Stimulated activated naive CD8-positive, alpha-beta T cell treated with anti-CD3 and anti-CD28 coated beads, Interleukin-15, amount 100 ng/mL, for 72 hours (primary cell): Measurements from ENCODE around the gene EPG5.

ENCODE experiments used
- ATAC-seq: fragments of 150-1000 bp; cut with Tn5 transposase; 2 replicates; pipeline ENCODE4 v1.10.0; 2021; ENCODE audit warnings: mild to moderate bottlenecking, moderate library complexity
- DNase-seq, 2 donors: peaks; one replicate each; pipeline ENCODE4 v3.0.0; 2021 to 2022
- H3K27ac Mint-ChIP-seq, 2 donors: one replicate each; pipeline ENCODE4 v1.8.0; 2022; ENCODE audit warnings: mild to moderate bottlenecking in 2 of 2, mixed read lengths in 2 of 2, moderate library complexity in 2 of 2
- H3K27me3 Mint-ChIP-seq: one replicate; pipeline ENCODE4 v1.8.0; 2022; ENCODE audit warnings: mixed read lengths
- H3K4me1 Mint-ChIP-seq: one replicate; pipeline ENCODE4 v1.8.0; 2022; ENCODE audit warnings: mild to moderate bottlenecking, mixed read lengths
- H3K4me3 Mint-ChIP-seq, 2 donors: one replicate each; pipeline ENCODE4 v1.8.0; 2022; ENCODE audit warnings: mild to moderate bottlenecking in 2 of 2, mixed read lengths in 2 of 2, moderate library complexity in 1 of 2
- H3K9me3 Mint-ChIP-seq, 2 donors: one replicate each; pipeline ENCODE4 v1.8.0; 2022; ENCODE audit warnings: mixed read lengths in 2 of 2

The EPG5 gene

GRCh38 chr18:45913276-45913675 is 53.9 kb downstream of the EPG5 start:
- no peaks in the 10 kb centered on the region for H3K27me3 Mint-ChIP-seq
- no peak overlapping the region for H3K27ac Mint-ChIP-seq
- DNase-seq (no peak), ATAC-seq (no peak)
- H3K4me1 Mint-ChIP-seq, result no peaks in the 10 kb centered on the region
- H3K4me3 Mint-ChIP-seq, result no peak overlapping the region
- no peaks in the 10 kb centered on the region for H3K9me3 Mint-ChIP-seq

- DNase-seq (peak; percentile 55 to 61), ATAC-seq (peak; percentile 90)
- Mint-ChIP-seq H3K27ac (peak overlapping the region in 1 of 2 donors; percentile 66), H3K27me3 (no peaks in the 10 kb centered on the region), H3K4me1 (no peaks in the 10 kb centered on the region), H3K4me3 (no peak overlapping the region), H3K9me3 (no peaks in the 10 kb centered on the region)
Measured at GRCh38 chr18:45910405-45911023, 56.6 kb downstream of the EPG5 start.

GRCh38 chr18:45901654-45902210 is 65.4 kb downstream of the EPG5 start:
- no peak overlapping the region for H3K4me3 Mint-ChIP-seq
- H3K27me3 Mint-ChIP-seq, result no peaks in the 10 kb centered on the region
- no peaks in the 10 kb centered on the region for H3K4me1 Mint-ChIP-seq
- H3K9me3 Mint-ChIP-seq, result no peaks in the 10 kb centered on the region
- H3K27ac Mint-ChIP-seq, result no peak overlapping the region
- DNase-seq (no peak), ATAC-seq (no peak)

GRCh38 chr18:45900623-45901022 is 66.5 kb downstream of the EPG5 start:
- Mint-ChIP-seq H3K27me3 (no peaks in the 10 kb centered on the region), H3K9me3 (no peaks in the 10 kb centered on the region), H3K4me3 (no peak overlapping the region), H3K27ac (peak overlapping the region in 1 of 2 donors; percentile 74), H3K4me1 (peaks cover 4% of the 10 kb centered on the region)
- DNase-seq (no peak), ATAC-seq (no peak)

- no peak for DNase-seq
- no peaks in the 10 kb centered on the region for H3K9me3 Mint-ChIP-seq
- H3K27me3 Mint-ChIP-seq, result no peaks in the 10 kb centered on the region
- no peak for ATAC-seq
- H3K4me1 Mint-ChIP-seq, result peaks cover 10% of the 10 kb centered on the region
- H3K27ac Mint-ChIP-seq, result peak overlapping the region in 1 of 2 donors; percentile 22
- no peak overlapping the region for H3K4me3 Mint-ChIP-seq
Measured at GRCh38 chr18:45896991-45897390, 70.1 kb downstream of the EPG5 start.

DNA sequence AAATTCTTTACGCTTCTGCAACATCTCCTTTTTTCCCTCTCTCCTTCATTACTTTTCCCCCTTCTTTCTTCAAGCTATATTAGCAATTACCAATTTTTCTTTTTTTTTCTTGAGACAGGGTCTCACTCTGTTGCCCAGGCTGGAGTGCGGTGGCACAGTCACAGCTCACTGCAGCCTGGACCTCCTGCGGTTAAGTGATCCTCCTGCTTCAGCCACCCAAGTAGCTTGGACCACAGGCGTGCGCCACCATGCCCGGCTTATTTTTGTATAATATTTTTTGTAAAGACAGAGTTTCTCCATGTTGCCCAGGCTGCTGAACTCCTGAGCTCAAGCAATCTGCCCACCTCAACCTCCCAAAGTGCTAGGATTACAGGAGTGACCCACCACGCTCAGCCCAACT is 70.7 kb downstream of the EPG5 start:
- H3K4me3 Mint-ChIP-seq, result no peak overlapping the region
- ATAC-seq (no peak), DNase-seq (no peak)
- no peaks in the 10 kb centered on the region for H3K9me3 Mint-ChIP-seq
- no peaks in the 10 kb centered on the region for H3K27me3 Mint-ChIP-seq
- H3K27ac Mint-ChIP-seq, result no peak overlapping the region
- H3K4me1 Mint-ChIP-seq, result peaks cover 10% of the 10 kb centered on the region

GRCh38 chr18:45895339-45895738 is 71.8 kb downstream of the EPG5 start:
- Mint-ChIP-seq H3K9me3 (no peaks in the 10 kb centered on the region), H3K4me3 (no peak overlapping the region), H3K27ac (peak overlapping the region in 1 of 2 donors; percentile 5), H3K4me1 (peaks cover 10% of the 10 kb centered on the region), H3K27me3 (no peaks in the 10 kb centered on the region)
- DNase-seq (no peak), ATAC-seq (no peak)

DNA sequence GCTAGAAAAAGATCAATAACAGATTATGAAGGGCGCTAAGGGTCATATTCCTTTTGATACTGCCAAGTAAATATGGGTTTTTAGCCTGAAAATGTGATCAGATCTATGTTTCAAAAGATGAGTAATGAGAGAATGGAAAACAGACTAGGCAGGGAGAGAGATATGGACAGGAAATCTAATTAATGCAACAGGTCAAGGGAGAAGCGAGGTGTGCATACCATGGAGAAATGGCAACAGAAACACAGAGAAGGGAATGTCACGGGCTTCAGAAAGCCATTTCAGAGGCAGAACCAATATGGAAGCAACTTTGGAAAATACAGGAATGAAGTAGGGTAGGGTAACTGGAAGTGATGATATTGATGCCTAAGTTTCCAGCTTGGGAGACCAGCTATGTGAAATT is 72.3 kb downstream of the EPG5 start:
- ATAC-seq, result no peak
- DNase-seq, result no peak
- Mint-ChIP-seq H3K27ac (no peak overlapping the region), H3K27me3 (no peaks in the 10 kb centered on the region), H3K9me3 (no peaks in the 10 kb centered on the region), H3K4me3 (no peak overlapping the region), H3K4me1 (peaks cover 10% of the 10 kb centered on the region)

DNA sequence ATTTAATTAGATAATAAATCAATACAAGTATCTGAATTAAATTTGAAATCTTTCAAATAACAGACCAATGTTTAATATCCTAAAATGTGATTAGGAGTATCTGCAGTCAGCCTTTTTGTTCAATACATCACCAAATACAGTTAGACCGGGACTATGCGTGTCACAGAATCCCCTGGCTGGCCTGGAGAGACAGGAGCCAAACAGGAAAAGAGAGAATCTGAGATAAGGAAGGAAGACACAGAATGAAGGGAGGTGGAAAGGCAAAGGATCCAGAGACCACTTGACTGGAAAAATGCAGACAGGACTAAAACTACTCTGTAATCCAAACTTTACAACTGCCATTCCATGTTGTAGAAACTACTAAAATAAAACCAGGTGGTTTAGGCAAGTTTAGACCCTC is 75.3 kb downstream of the EPG5 start:
- Mint-ChIP-seq H3K27ac (no peak overlapping the region), H3K9me3 (no peaks in the 10 kb centered on the region), H3K4me1 (peaks cover 10% of the 10 kb centered on the region), H3K4me3 (no peak overlapping the region), H3K27me3 (no peaks in the 10 kb centered on the region)
- DNase-seq, result no peak
- no peak for ATAC-seq

- no peak for DNase-seq
- no peak for ATAC-seq
- no peak overlapping the region for H3K4me3 Mint-ChIP-seq
- H3K27ac Mint-ChIP-seq, result peak overlapping the region in 1 of 2 donors; percentile 84
- H3K9me3 Mint-ChIP-seq, result no peaks in the 10 kb centered on the region
- H3K4me1 Mint-ChIP-seq, result peaks cover 6% of the 10 kb centered on the region
- no peaks in the 10 kb centered on the region for H3K27me3 Mint-ChIP-seq
Measured at GRCh38 chr18:45890606-45891005, 76.5 kb downstream of the EPG5 start.

DNA sequence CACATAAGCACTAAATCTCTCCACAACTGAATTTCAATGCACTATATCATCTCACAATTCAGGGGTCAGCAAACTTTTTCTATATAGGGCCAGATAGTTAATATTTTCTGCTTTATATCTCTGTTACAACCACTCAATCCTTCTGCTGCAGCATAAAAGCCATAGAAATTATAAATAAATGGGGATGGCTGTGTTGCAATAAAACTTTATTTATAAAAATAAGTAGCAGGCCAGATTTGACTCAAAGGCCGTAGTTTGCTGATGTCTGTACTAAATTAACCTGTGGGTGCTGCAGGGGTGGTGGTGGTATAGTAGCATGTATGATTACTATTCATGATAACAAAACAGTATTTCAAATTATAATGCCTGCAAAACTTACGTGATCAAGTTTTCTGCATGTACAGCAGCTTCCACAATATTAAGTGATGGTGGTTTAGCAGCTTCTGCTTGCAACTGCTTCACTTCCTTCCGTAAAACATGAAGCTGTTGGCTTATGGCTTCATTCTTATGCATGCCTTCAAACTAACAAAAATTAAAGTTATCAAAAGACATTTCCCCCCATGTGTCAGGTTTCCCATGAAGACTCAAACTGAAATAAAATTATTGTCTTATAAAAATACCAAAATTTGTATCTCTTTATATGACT is 77.6 kb downstream of the EPG5 start:
- H3K4me3 Mint-ChIP-seq, result no peak overlapping the region
- ATAC-seq (no peak), DNase-seq (no peak)
- H3K9me3 Mint-ChIP-seq, result no peaks in the 10 kb centered on the region
- no peak overlapping the region for H3K27ac Mint-ChIP-seq
- H3K4me1 Mint-ChIP-seq, result no peaks in the 10 kb centered on the region
- no peaks in the 10 kb centered on the region for H3K27me3 Mint-ChIP-seq

DNA sequence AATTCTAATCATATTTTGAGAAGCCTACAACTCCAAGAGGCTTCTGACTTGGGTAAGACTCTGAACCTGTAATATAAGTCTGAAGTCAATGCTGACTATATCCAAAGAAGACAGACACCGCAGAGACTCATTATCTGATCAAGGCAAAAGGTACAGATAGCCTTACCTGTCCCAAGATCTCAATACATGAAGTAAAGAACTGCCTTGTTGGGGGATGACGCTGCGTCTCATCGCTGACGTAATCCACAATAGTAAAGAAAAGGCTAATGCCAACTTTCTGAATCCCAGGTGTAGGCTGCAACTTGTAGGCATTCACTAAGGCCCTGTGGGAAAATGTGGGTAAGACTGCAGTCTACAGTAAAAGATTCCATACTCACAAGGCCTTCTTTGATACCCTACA is 79.5 kb downstream of the EPG5 start:
- H3K27ac Mint-ChIP-seq, result no peak overlapping the region
- H3K9me3 Mint-ChIP-seq, result no peaks in the 10 kb centered on the region
- H3K4me1 Mint-ChIP-seq, result no peaks in the 10 kb centered on the region
- ATAC-seq, result no peak
- H3K27me3 Mint-ChIP-seq, result no peaks in the 10 kb centered on the region
- DNase-seq, result no peak
- no peak overlapping the region for H3K4me3 Mint-ChIP-seq

DNA sequence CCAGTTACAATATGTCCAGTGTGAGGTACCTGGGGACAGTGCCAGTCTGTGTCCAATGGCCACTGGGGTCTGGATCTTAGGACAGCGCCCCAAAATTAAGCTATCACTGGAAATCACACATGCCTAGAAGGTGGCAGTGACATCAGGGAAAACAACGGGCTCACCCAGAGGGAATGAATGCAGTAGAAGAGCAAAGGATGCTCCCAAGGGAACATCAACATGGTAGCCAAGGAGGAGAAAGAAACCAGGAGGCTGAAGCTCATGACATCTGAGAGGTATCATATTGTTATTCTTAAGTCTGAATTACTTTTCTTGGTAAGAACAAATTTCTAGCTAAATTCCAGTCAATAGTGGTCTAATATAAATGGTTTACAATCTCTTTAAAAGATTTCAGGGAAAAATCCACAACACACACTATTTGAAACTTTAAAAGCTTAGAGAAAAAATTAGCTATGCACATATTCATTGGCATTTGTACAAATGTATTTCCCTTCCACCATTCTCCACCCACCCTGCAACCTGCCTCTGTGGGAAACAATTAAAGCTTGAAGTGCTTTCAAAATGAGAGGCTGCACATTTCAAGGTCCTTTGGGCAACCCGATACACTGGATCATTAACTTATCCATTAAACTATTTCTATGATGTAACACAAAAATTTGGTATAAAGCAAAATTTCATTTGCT is 86.1 kb downstream of the EPG5 start:
- H3K27me3 Mint-ChIP-seq, result no peaks in the 10 kb centered on the region
- ATAC-seq (no peak), DNase-seq (no peak)
- H3K9me3 Mint-ChIP-seq, result no peaks in the 10 kb centered on the region
- H3K4me1 Mint-ChIP-seq, result peaks cover 12% of the 10 kb centered on the region
- H3K4me3 Mint-ChIP-seq, result no peak overlapping the region
- no peak overlapping the region for H3K27ac Mint-ChIP-seq

DNA sequence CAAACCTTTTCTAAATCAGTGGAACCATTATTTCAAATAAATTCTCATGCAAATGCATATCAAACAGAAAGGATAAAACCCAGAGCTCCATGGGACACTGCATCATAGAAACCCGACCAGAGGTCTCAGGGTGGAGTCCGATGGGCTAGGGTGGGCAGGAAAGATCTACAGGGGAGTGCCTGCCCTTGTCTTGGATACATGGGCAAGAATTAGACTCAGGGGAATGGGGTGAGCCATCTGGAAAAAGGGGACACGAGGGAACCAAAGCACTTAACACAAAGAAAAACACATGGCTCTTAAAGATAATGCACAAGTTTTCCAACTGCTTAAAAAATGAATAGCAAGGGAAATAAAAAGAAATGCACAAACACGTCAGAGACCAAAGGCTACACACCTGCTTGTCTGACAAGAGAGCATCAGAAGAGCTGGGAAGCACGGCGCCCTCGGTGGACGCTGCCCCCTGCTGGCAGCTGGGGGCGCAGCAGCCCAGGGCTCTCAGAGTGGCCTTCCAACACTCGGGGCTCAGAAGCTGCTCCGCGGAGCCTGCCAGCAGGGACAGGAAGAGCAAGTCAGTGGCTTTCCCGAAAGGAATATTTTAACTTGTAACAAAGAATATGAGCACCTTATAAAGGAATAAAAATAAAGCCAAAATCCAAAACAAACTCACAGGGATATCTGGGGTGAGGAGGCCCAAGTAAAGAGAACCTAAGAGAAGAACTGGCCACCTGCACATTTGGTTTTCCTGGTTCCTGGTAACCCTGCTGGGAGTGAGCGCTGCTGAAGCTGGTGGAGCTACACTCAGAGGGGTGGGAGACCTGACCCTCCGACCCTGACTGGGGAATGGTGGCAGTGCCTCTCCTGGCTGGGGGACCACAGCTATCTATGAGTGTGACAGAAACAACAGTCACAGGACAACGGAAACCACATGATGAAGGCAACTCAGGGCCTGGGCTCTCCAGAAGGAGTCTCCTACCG is 87.2 kb downstream of the EPG5 start:
- H3K4me1 Mint-ChIP-seq, result peaks cover 19% of the 10 kb centered on the region

GRCh38 chr18:45877403-45877802 is 89.7 kb downstream of the EPG5 start:
- no peak overlapping the region for H3K27ac Mint-ChIP-seq
- no peak for ATAC-seq
- H3K4me1 Mint-ChIP-seq, result peaks cover 37% of the 10 kb centered on the region
- H3K27me3 Mint-ChIP-seq, result no peaks in the 10 kb centered on the region
- peaks cover 23% of the 10 kb centered on the region in 2 donors for H3K9me3 Mint-ChIP-seq
- no peak for DNase-seq
- H3K4me3 Mint-ChIP-seq, result no peak overlapping the region

More for the DNA sequence above, 87.2 kb downstream of the EPG5 start:
- peak; percentile 69 to 72 for DNase-seq
- peak; percentile 90 for ATAC-seq
- Mint-ChIP-seq H3K4me3 (no peak overlapping the region), H3K27me3 (no peaks in the 10 kb centered on the region), H3K9me3 (peaks cover 7 to 8% of the 10 kb centered on the region in 2 donors), H3K27ac (peak overlapping the region in 1 of 2 donors; percentile 79)
